Activated T-helper 2 cell treated with anti-CD3 and anti-CD28 coated beads, Interferon-gamma antibody, Interleukin-2, Interleukin-4, amounts not matched to agents 10 μg/mL and 5 μg/mL and 100 μg/mL, durations not matched to agents 14 hours and 24 hours and 36 hours (primary cell): Measurements from ENCODE around the gene MAGOHB. TPM values are rescaled to one million over a fixed set of nuclear protein-coding genes. Genes with fewer than 3 reads are reported as not detected.
A peak's percentile ranks its signal among the peaks of the same experiment; 100 is the strongest.
"Not testable (repeated sequence)": the region's sequence is repeated elsewhere in the genome, so short reads cannot be mapped to it uniquely, and the experiment has no call there.

Experiments
- DNase-seq: peaks from one replicate; pipeline ENCODE4 v3.0.0; 2021; ENCODE audit warnings: low spot score
- H3K27ac Mint-ChIP-seq: one replicate; pipeline ENCODE4 v1.8.0; 2021; ENCODE audit warnings: mixed read lengths
- H3K27me3 Mint-ChIP-seq: one replicate; pipeline ENCODE4 v1.8.0; 2021; ENCODE audit warnings: low read depth, mixed read lengths
- H3K36me3 Mint-ChIP-seq: one replicate; pipeline ENCODE4 v1.8.0; 2021; ENCODE audit warnings: low read depth, mixed read lengths
- H3K4me1 Mint-ChIP-seq: one replicate; pipeline ENCODE4 v1.8.0; 2021; ENCODE audit warnings: low read depth, mixed read lengths
- H3K4me3 Mint-ChIP-seq: one replicate; pipeline ENCODE4 v1.8.0; 2021; ENCODE audit warnings: low read depth, mild to moderate bottlenecking, moderate library complexity, mixed read lengths
- H3K9me3 Mint-ChIP-seq: one replicate; pipeline ENCODE4 v1.8.0; 2021; ENCODE audit warnings: mixed read lengths
- intact Hi-C: fragments of 100-400 bp; cut with micrococcal nuclease; formaldehyde crosslinking; loops from one replicate; pipeline ENCODE4 v1.15.1; 2023
- total RNA-seq: library from RNA; stranded (reverse); gene quantifications from 2 replicates; pipeline ENCODE4 v1.2.3, GENCODE V29; 2022

Gene MAGOHB
- total RNA-seq, 1 donor from 2014 or later: 69.4 TPM

DNA sequence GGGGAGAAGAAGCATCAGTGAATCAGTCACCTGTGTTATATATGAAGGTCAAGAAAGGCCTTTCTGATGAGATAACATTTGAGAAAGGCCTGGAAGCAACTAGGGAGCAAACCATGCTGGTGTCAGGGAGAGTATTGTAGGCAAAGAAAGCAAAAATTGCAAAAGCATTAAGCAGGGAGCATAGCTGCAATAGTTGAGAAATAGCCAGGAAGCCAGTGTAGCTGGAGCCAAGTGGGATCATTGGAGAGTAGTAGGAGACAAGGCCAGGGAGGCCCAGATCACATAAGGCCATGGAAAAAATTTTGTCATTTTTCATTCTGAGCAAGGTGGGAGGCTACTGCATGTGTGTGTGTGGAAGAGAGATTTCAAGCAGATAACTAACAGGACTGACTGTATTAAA, 18.8 kb upstream of the MAGOHB start:
- H3K36me3 Mint-ChIP-seq: no peaks in the 10 kb centered on the region
- H3K9me3 Mint-ChIP-seq: no peaks in the 10 kb centered on the region
- no peak overlapping the region for H3K4me3 Mint-ChIP-seq
- peaks cover 51% of the 10 kb centered on the region for H3K27me3 Mint-ChIP-seq
- H3K27ac Mint-ChIP-seq: no peak overlapping the region
- no peak for DNase-seq
- intact Hi-C loops: no loop called here
- no peaks in the 10 kb centered on the region for H3K4me1 Mint-ChIP-seq

DNA sequence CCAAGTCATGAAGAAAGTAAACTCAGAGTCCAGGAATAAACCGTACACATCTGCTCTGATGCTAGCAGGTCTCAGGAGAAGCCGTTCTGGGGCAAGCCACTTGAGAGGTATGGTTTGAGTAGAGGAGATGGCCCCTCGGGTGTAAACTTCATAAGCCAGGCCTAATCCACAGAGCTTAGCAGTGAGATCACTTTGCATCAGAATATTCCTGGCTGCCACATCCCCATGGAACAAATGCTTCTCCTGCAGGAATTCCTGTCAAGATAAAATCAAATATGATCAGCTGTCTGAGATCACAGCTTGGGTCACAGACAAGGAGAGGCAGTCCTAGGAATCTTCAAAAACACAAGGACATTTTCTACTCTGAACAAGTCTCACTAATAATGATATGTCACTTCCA, 11.2 kb upstream of the MAGOHB start:
- peaks cover 48% of the 10 kb centered on the region for H3K27me3 Mint-ChIP-seq
- intact Hi-C loops: no loop called here
- no peaks in the 10 kb centered on the region for H3K36me3 Mint-ChIP-seq
- no peaks in the 10 kb centered on the region for H3K9me3 Mint-ChIP-seq
- DNase-seq: no peak
- H3K4me1 Mint-ChIP-seq: no peaks in the 10 kb centered on the region
- H3K27ac Mint-ChIP-seq: no peak overlapping the region
- H3K4me3 Mint-ChIP-seq: no peak overlapping the region

GRCh38 chr12:10623131-10623530, 9.7 kb upstream of the MAGOHB start:
- no peaks in the 10 kb centered on the region for H3K9me3 Mint-ChIP-seq
- no peaks in the 10 kb centered on the region for H3K36me3 Mint-ChIP-seq
- intact Hi-C loops: no loop called here
- no peak overlapping the region for H3K4me3 Mint-ChIP-seq
- DNase-seq: no peak
- H3K27ac Mint-ChIP-seq: no peak overlapping the region
- H3K4me1 Mint-ChIP-seq: no peaks in the 10 kb centered on the region
- peaks cover 52% of the 10 kb centered on the region for H3K27me3 Mint-ChIP-seq

DNA sequence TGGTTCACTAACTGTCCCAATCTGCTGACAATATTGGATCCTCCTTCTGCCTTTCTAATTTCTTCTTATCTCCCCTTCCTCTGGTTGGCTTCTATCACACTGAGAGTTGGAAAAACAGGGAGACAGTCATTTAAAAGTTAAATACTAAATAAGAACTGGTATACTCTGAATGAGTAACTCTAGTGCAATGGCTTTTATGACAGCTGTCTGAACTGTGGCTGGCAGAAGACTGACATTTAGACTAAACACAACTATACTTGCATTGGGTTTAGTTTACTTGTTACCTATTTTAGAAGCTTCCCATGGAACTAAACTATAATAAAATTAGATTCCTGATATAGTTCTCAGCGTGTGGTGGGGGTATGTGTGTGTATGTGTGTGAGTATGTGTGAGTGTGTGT, 7.9 kb upstream of the MAGOHB start:
- no peak overlapping the region for H3K27ac Mint-ChIP-seq
- intact Hi-C loops: no loop called here
- no peak overlapping the region for H3K4me3 Mint-ChIP-seq
- no peaks in the 10 kb centered on the region for H3K9me3 Mint-ChIP-seq
- DNase-seq: no peak
- no peaks in the 10 kb centered on the region for H3K4me1 Mint-ChIP-seq
- peaks cover 46% of the 10 kb centered on the region for H3K27me3 Mint-ChIP-seq
- no peaks in the 10 kb centered on the region for H3K36me3 Mint-ChIP-seq

GRCh38 chr12:10620078-10620779, 6.8 kb upstream of the MAGOHB start:
- Mint-ChIP-seq H3K4me3 (no peak overlapping the region), H3K9me3 (no peaks in the 10 kb centered on the region), H3K4me1 (peaks cover under 1% of the 10 kb centered on the region), H3K36me3 (no peaks in the 10 kb centered on the region), H3K27ac (no peak overlapping the region), H3K27me3 (peaks cover 43% of the 10 kb centered on the region)
- DNase-seq: no peak
- intact Hi-C loops: no loop called here

DNA sequence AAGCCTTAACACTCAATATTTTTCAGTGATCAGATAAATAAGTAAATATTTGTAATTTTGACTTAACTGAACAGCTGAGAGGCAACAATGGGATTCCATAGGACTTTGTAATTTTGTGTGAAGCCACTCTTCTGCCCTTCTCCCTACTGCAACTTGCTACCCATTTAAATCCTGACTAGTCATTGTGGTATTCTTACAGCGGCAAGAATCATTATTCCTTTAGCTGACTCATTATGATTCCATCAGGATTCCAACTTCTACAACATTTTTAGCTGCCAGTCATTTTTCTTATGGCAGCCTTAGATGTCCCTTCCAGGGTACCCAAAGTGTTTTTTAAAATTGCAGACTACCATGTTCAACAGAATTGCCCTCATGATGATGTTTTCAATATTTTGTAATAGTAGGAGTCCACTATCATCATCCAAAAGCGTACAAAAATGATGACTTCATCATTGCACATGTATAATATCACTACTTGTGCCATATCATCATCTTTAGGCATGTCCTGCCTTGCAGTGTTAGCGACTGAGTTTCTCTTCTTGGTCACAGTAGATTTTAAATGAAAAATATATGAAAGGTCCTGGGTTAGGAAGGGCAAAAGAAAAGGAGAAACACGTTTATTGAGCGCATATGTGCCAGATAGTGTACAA, 5.1 kb upstream of the MAGOHB start:
- Mint-ChIP-seq H3K36me3 (peaks cover under 1% of the 10 kb centered on the region), H3K4me3 (no peak overlapping the region), H3K27ac (no peak overlapping the region), H3K9me3 (no peaks in the 10 kb centered on the region), H3K27me3 (peaks cover 43% of the 10 kb centered on the region), H3K4me1 (peaks cover 10% of the 10 kb centered on the region)
- intact Hi-C loops: no loop called here
- no peak for DNase-seq

DNA sequence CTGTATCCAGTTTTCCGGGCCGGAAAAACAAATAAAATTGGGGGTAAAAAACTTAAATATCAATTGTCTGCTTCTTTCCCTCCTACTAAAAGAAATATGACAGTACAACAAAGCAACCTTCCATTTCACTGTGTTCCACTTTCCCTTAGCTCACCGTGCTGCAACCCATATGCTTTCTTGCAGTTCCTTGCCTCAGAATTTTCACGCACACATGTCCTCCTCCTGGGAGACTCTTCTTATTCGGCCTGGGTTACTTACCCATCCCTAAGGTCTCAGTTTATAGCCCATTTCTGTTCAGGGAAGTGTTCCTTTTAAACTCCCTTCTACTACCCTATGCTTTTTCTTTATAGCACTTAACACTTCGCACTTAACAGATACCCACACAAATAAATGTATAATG, 4.5 kb upstream of the MAGOHB start:
- peaks cover 42% of the 10 kb centered on the region for H3K27me3 Mint-ChIP-seq
- H3K9me3 Mint-ChIP-seq: no peaks in the 10 kb centered on the region
- intact Hi-C loops: no loop called here
- peaks cover 4% of the 10 kb centered on the region for H3K36me3 Mint-ChIP-seq
- H3K4me1 Mint-ChIP-seq: peaks cover 10% of the 10 kb centered on the region
- no peak overlapping the region for H3K4me3 Mint-ChIP-seq
- DNase-seq: no peak
- H3K27ac Mint-ChIP-seq: no peak overlapping the region

GRCh38 chr12:10615532-10615931, 2.1 kb upstream of the MAGOHB start:
- Mint-ChIP-seq H3K9me3 (no peaks in the 10 kb centered on the region), H3K36me3 (peaks cover 20% of the 10 kb centered on the region), H3K4me1 (peaks cover 27% of the 10 kb centered on the region), H3K4me3 (no peak overlapping the region), H3K27me3 (peaks cover 27% of the 10 kb centered on the region), H3K27ac (no peak overlapping the region)
- intact Hi-C loops: no loop called here
- DNase-seq: no peak

- Mint-ChIP-seq H3K9me3 (no peaks in the 10 kb centered on the region), H3K27ac (peak overlapping the region; percentile 100)
- intact Hi-C loops: loop anchor here (5.0 kb wide), 2 partner anchors 58 to 667 kb away; partner anchors contain the start of gene STYK1
These were observed 604 bp upstream of the MAGOHB start for GRCh38 chr12:10614056-10614370.

DNA sequence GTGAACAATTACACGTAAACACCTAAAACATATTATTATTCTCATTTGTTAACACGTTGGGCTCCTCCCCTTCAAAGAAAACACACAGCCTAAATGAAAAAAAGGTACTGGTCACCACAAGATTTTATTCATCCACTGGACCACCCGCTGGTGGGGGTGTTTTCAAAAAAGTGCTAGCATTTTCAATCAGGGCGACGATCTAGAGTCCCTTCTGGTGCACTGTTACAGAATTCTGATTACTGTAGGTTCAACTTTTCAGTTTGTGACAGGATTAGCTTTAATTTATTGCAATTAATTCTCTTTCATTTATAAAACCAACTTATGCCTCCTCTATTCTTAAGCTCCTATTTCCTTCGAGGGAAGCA, 443 bp downstream of the MAGOHB start:
- H3K36me3 Mint-ChIP-seq: peaks cover 42% of the 10 kb centered on the region
- no peak for DNase-seq
- H3K9me3 Mint-ChIP-seq: no peaks in the 10 kb centered on the region
- peak overlapping the region; percentile 100 for H3K4me3 Mint-ChIP-seq
- intact Hi-C loops: loop anchor here (1.0 to 5.0 kb wide), 5 partner anchors 59 to 666 kb away; partner anchors contain the start of genes SMIM10L1 and STYK1
- H3K4me1 Mint-ChIP-seq: peaks cover 28% of the 10 kb centered on the region
- H3K27ac Mint-ChIP-seq: peak overlapping the region; percentile 100
- H3K27me3 Mint-ChIP-seq: peaks cover 6% of the 10 kb centered on the region

More at GRCh38 chr12:10614056-10614370, 604 bp upstream of the MAGOHB start:
- peak overlapping the region; percentile 100 for H3K4me3 Mint-ChIP-seq
- H3K27me3 Mint-ChIP-seq: peaks cover 14% of the 10 kb centered on the region
- peaks cover 32% of the 10 kb centered on the region for H3K36me3 Mint-ChIP-seq
- no peak for DNase-seq
- peaks cover 27% of the 10 kb centered on the region for H3K4me1 Mint-ChIP-seq

DNA sequence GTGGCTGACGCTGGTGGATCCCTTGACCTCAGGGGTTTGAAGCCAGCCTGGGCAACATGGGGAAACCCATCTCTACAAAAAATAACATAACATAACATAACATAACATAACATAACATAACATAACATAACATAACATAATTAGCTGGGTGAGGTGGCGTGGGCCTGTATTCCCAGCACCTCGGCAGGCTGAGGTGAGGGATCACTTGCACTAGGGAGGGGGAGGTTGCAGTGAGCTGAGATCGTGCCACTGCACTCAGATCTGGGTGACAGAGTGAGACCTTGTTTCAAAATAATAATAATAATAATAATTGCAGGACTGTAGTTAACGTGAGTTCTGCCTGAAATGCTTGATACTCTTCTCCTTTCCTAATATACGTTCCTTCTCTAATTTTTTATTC, 1.3 kb downstream of the MAGOHB start:
- no peak for DNase-seq
- Mint-ChIP-seq H3K27me3 (peaks cover 2% of the 10 kb centered on the region), H3K9me3 (no peaks in the 10 kb centered on the region), H3K36me3 (peaks cover 50% of the 10 kb centered on the region), H3K27ac (peak overlapping the region; percentile 100), H3K4me1 (peaks cover 31% of the 10 kb centered on the region), H3K4me3 (peak overlapping the region; percentile 100)
- intact Hi-C loops: loop anchor here (2.0 to 5.0 kb wide), 4 partner anchors 60 to 665 kb away; partner anchors contain the start of genes SMIM10L1 and STYK1

- H3K9me3 Mint-ChIP-seq, H3K27me3 Mint-ChIP-seq, H3K27ac Mint-ChIP-seq, H3K4me3 Mint-ChIP-seq, DNase-seq: not testable (repeated sequence)
- peaks cover 32% of the 10 kb centered on the region for H3K4me1 Mint-ChIP-seq
- intact Hi-C loops: loop anchor here (5.0 kb wide), 2 partner anchors 61 to 664 kb away; partner anchors contain the start of gene STYK1
- peaks cover 56% of the 10 kb centered on the region for H3K36me3 Mint-ChIP-seq
These were observed 2.2 kb downstream of the MAGOHB start for GRCh38 chr12:10611258-10611657.

DNA sequence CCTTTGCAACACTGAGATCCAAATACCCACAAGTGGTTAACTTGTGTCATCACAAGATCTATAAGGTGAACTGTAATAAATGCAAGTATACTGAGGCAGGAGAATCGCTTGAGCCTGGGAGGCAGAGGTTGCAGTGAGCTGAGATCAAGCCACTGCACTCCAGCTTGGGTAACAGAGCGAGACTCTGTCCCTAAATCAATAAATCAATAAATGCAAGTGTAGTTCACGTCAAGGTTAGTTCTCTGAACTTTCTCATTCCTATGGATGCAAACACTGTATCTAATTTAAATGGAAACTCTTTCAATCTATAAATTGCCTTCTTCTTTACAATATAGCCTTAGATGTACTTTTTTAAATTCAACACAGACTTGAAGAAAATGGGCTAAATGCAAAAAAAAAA, 3.2 kb downstream of the MAGOHB start:
- Mint-ChIP-seq H3K9me3 (no peaks in the 10 kb centered on the region), H3K27ac (no peak overlapping the region)
- intact Hi-C loops: loop anchor here (5.0 kb wide), 2 partner anchors 62 to 663 kb away; partner anchors contain the start of gene STYK1

More for the DNA sequence above, 3.2 kb downstream of the MAGOHB start:
- Mint-ChIP-seq H3K36me3 (peaks cover 64% of the 10 kb centered on the region), H3K4me3 (no peak overlapping the region), H3K27me3 (no peaks in the 10 kb centered on the region), H3K4me1 (peaks cover 31% of the 10 kb centered on the region)
- DNase-seq: no peak
